DMS53 (cell line): ENCODE data around the gene CCDC183.
"Not testable (repeated sequence)": the region's sequence is repeated elsewhere in the genome, so short reads cannot be mapped to it uniquely, and the experiment has no call there.

ENCODE experiments used
- DNase-seq: peaks from one replicate; lab custom pipeline; 2025; lab: John Stamatoyannopoulos, UW

Gene CCDC183

DNA sequence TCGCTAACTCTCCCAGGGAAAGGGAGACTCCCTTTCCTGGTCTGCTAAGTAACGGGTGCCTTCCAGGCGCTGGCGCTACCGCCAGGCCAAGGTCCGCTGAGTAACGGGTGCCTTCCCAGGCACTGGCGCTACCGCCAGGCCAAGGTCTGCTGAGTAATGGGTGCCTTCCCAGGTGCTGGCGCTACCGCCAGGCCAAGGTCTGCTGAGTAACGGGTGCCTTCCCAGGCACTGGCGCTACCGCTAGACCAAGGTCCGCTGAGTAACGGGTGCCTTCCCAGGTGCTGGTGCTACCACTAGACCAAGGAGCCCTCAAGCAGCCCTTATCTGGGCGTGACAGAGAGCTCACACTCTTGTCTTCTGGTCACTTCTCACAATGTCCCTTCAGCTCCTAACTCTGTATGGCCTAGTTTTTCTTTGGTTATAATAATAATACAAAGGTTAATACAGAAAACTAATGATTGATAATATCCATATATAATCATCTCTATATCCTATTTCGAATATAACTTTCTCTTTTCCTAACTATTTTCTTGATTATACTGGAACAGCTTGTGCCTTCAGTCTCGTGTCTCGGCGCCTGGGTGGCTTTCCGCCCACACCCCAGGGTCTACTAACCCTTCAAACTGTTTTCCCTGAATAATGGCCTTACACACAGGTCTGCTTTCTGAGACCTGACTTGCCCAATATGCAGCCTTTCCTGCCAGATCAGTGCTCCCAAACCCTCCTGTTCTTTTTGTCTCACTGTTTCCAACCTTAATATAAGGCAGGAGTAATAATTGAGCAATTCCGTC is 10.4 kb upstream of the CCDC183 start:
- not testable (repeated sequence) for DNase-seq

DNA sequence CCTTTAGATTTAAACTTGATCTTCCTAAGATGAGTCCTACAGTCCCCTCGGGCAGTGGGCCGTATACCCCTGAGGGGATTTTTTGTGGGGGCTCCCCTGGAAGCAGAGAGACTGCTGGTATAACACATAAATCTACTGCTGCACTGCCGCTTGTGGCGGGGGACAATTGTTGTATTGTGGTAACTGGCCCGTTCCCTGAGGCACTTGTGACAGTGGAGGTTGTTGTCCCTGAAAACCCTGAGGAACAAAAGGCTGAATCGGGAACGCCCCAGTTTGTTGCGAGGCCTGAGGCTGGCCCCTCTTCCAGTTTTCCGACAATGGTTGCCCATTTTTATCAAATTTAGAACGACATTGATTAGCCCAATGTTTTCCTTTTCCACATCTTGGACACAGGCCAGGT is 9.7 kb upstream of the CCDC183 start:
- DNase-seq = no peak

DNA sequence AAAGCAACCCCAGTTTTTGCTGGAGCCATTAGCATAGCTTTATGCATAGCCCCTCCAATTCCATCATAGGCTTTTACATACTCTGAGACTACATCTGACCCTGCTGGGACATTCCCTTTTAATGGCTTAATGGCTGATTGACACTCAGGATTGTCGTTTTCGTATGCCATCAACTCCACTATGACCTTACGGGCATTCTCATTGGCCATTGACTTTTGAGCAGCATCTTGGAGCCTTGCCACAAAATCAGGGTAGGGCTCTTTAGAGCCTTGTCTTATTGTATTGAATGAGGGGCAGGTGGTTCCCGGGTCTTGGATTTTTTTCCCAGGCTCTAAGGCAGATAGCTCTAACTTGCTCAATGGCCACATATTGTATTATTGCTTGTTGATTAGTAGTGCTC is 9.2 kb upstream of the CCDC183 start:
- not testable (repeated sequence) for DNase-seq

DNA sequence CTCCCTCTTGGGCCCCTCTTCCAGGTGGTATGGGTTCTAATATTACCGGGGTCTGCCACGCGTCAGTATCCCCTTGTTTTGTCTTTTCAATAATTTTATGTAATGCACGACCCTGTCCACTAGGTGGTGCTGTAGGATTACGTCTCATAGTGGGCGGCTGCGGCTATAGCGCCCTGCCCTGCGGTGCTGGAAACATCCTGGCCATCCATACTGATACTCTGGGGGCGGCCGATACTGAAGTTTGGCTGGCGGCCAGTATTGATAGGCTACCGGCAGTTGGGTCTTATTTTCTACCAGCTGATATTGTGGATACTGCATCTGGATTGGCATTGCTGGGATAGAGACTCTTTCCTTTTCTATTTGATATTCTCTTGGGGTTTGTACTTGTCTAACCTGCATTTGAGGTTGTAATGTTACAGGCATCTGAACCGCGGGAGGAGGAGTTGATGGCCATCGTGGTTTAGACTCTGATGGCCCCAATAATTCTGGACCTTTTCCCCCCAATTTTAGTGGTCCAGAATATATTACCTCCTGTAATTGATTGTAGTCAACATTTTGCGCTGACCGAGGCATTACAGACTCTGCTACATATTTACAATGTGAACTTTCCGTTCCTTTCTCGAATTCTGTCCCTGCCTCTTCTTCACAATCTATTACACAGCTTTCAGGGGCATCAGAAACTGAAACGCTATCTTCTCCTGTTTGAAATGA is 8.3 kb upstream of the CCDC183 start:
- DNase-seq = peak; percentile 86

DNA sequence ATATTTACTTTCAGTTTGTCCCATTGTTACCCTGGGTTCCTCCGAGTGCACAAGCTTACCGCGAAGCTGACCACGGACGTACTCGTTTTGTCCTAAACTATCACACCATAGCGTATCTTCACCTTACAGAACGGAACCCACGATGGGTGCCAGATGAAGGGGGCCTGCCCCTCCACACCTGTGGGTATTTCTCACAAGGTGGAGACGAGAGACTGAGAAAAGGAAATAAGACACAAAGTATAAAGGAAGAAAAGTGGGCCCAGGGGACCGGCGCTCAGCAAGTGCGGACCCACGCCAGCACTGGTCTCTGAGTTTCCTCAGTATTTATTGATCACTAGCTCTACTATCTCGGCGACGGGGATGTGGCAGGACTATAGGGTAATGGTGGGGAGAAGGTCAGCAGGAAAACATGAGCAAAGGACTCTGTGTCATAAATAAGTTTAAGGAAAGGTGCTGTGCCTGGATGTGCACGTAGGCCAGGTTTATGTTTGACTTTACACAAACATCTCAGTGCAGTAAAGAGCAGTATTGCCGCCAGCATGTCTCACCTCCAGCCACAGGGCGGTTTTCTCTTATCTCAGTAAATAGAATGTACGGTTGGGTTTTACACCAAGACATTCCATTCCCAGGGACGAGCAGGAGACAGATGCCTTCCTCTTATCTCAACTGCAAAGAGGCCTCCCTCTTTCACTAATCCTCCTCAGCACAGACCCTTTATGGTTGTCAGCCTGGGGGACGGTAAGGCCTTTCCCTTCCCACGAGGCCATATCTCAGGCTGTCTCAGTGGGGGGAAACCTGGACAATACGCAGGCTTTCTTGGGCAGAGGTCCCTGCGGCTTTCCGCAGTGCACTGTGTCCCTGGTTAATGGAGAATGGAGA is 7.3 kb upstream of the CCDC183 start:
- DNase-seq = peak; percentile 77

DNA sequence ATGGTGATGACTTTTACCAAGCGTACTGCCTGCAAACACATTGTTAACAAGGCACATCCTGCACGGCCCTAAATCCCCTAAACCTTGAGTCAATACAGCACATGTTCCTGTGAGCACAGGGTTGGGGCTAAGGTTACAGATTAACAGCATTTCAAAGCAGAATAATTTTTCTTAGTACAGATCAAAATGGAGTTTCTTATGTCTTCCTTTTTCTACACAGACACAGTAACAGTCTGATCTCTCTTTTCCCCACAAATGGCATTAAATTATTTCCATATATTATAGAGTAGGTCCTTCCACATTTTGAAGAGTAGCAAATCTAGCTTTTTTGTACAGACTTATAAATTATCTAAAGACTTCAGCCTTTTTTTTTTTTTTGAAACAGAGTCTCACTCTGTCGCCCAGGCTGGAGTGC is 6.6 kb upstream of the CCDC183 start:
- peak; percentile 92 for DNase-seq

DNA sequence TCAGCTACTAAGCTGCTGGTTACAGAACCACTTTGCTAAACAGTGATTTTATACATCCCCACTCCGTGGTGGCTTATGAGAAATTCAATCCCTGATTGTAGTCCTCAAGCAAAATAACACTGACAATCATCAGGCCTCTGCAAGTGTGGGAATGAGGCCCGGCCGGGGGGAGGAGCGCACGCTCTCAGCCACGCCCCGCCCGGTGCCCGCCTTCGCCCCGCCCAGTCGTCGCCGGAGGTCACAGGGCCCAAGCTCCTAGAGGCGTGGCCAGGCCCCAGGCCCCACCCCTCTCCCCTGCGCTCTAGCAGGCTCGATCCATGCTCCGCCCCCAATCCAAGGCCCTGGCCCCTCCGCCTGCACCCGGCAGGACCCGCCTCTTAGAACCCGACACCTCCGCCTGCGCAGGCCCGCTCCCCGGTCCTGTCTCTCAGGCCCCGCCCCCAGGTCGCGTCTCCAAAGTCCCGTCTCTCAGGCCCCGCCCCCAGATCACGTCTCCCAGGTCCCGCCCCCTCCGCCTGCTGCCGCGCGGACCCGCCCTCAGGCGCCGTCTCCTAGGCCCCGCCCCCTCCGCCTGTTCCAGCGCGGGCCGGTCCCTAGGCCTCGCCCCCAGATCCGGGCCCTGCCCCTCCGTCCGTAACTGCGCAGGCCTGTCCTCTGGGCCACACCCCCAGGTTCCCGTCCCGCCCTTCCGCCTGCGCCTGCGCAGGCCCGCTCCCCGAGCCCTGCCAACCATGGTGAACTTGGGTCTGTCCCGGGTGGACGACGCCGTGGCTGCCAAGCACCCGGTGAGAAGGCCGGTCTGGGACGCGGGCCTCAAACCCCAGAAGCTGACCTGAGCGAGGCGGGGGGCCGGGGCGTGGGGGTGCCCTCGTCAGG is 5.3 kb upstream of the CCDC183 start, which contains the start of gene TMEM141:
TMEM141 (plus strand) TSS at position 705 of the 876 bp plus-strand sequence; CDS start at position 732, 27 bp downstream.
- DNase-seq = peak; percentile 100

DNA sequence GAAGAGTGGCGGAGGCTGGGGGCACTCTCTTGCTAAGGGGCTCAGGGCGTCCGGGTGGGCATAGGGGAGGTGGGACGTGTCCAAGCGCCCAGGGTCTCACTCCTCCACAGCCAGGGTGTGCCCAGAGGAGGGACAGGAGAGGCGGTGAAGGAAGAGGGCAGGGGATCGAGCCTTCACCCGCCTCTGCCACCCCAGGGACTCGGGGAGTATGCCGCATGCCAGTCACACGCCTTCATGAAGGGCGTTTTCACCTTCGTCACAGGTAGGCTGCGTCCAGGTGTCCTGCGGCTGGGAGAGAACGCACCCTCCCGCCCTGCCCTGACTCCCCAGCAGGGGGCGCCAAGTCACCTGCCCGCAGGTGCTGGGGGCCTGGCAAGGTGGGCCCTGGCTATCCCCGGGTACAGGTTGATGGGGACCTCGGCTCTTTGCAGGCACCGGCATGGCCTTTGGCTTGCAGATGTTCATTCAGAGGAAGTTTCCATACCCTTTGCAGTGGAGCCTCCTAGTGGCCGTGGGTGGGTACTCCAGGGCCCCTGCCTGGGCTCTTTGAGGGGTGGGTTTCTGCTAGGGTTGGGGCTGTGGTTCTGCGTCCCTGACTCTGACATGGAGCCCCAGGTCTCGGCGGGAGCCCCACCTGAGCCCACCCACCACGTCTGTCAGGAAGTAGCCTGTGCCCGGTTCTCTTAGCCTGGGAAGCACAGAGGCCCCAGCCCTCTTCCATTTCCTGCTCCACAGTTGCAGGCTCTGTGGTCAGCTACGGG is 4.4 kb upstream of the CCDC183 start:
- DNase-seq = peak; percentile 94

DNA sequence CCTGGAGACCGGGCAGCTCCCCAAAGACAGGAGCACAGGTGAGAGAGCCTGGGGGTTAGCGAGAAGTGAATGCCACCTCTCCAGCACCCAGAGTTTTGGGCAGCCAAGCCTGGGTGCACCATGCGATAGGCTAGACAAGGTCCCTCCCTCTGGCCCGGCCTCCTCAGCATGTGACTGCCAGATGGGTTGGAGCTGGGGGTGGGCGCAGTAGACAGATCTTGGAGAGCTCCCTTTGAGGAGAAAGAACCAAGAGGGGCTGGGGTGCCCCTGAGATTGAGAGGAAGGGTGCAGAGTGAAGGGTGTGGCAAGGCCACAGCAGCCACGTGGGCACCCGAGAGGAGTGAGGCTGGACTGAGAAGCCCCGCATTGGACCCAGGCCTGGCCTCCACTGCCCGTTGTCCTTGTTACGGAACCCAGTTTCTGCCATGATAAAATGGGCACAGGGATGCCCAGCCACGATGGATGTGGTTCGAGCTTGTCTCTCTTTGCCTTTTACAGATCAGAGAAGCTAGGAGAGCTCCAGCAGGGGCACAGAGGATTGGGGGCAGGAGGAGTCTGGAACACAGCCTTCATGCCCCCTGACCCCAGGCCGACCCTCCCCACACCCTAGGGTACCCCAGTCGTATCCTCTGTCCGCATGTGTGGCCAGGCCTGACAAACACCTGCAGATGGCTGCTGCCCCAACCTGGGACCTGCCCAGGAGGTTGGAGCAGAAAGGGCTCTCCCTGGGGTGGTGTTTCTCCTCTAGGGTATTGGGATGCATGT is 3.6 kb upstream of the CCDC183 start:
- DNase-seq = no peak

DNA sequence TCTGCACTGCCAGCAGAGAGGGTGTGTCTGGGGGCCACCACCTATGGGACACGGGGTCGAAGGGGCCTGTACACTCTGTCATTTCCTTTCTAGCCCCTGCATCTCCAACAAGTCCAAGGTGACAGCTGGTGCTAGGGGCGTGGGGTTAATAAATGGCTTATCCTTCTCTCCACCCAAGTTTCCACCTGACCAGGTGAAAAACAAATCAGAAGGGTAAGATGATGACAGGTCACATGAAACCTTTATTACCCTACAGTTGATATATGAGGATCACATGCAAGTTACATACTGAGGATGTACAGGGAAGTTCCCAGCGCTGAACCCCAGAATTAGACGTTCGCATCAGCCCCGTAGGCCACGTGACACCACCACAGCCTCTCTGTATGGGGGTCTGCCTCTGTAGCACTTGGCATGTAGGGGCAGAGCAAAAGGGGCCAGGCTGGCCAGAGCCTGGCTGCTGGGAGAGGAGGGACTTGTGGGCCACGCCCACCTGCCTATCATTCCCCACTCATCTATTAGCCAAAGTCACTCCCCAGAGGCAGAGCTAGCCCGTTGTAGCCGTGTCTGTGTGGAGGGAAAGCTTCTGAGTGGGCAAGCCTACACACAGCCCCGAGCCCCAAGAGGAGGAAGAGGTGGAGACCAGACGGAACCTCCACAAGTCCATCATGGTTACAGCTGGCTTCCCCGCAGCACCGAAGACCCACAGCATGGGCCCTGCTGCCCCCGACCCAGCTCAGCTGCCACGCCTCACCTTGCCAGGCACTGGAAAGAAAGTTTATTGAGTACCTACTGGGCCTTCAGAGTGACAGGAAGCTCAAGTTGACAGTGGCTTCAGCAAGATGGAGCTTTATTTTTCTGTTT is 2.8 kb upstream of the CCDC183 start:
- DNase-seq = peak; percentile 32

DNA sequence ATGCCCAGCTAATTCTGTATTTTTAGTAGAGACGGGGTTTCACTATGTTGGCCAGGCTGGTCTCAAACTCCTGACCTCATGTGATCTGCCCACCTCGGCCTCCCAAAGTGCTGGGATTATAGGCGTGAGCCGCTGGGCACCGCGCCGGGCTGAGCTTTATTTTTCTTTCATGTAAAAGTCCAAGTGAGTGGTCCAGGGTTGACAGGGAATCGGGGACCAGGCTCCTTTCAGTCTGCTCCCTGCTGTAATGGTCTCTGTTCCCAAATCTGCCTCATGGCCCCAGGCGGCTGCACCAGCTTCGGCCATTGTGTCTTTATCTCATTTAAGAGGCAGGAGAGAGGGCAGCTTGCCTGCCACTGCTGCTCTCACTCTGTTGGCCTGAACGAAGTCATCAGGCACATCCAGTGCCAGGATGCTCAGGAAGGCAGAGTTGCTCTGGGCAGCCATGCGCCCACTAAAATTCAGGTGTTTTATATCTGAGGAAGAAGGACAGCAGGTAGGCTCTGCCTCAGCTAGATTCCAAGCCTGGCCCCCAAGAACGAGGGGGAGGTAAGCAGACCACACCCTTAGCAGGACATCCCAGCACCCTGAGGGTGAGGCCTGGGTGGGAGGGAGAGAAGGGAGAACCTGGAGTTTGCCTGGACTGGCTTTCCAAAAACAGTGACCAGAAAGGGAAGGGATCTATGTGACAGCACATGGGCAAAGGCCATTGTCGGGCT is 1.7 kb upstream of the CCDC183 start:
- DNase-seq = no peak

DNA sequence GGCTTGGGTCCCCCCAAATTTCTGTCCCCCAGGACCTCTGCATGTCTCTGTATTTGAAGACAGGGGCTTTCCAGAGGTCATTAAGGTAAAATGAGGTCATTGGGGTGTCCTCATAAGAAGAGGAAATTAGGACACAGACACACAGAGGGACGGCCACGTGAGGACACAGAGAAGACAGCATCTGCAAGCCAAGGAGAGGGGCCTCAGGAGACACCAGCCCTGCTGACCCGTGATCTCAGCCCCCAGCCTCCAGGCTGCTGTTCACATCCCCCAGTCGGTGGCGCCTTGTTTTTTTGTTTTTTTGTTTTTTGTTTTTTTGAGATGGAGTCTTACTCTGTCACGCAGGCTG is 1.2 kb upstream of the CCDC183 start:
- no peak for DNase-seq

DNA sequence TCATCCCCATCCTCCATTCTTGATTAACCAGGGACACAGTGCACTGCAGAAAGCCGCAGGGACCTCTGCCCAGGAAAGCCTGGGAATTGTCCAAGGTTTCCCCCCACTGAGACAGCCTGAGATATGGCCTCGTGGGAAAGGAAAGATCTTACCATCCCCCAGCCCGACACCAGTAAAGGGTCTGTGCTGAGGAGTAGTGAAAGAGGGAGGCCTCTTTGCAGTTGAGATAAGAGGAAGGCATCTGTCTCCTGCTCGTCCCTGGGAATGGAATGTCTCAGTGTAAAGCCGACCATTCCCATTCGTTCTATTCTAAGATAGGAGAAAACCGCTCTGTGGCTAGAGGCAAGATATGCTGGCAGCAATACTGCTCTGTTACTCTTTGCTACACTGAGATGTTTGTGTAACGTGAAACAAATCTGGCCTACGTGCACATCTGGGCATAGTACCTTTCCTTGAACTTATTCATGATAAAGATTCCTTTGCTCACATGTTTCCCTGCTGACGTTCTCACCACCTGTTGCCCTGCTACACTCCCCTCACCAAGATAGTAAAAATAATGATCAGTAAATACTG is 723 bp downstream of the CCDC183 start:
- DNase-seq = not testable (repeated sequence)

DNA sequence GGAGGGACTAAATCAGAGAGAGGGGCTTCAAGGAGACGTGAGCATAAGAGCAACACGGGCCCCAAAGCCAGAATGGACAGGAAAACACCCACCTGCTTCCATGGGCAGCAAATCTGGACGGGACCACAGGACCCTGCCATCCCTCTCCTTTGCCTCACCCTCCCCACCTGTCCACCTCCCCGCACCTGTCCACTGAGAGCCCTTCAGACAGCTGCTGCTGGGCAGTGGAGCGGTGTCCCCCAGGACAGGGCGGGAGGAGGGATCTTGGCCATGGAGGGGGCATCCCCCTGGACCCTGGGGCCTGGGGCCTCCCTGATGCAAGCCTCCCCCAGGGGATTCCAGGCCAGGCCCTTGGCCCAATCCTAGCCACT is 2.6 kb downstream of the CCDC183 start:
- peak; percentile 56 for DNase-seq

DNA sequence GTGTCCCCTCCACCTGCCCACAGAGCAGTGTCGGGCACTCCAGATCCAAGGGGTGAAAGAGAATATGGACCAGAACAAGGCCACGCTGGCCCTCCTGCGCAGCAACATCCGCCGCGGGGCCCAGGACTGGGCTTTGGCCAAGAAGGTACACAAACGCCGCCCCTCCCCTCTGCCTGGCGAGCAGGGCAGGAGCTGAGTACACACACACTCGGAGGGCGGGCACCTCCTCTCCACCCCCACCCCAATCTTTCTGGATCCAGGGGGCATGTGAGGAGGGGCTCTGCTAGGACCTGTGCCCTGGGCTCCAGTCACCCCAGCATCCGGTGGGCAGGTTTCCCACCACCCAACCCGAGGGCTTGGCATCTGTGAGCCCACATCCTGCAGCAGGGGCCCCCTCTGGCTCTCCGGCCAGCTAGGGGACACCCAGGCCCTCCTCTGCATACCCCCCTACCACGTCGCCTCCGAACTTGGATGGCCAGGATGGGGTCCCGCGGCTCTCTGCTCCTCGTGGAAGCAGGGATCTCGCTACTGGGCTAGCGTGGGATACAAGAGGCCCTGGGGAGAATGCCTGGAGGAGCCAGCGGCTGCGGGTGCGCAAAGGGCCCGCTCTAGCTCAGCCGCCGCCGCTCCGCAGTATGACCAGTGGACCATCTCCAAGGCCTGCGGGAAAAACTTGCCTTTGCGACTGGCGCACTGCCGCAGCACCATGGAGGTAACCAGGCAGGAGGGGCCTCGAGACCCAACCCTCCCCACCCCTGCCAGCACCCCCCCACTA is 3.1 kb downstream of the CCDC183 start:
- DNase-seq = peak; percentile 90

DNA sequence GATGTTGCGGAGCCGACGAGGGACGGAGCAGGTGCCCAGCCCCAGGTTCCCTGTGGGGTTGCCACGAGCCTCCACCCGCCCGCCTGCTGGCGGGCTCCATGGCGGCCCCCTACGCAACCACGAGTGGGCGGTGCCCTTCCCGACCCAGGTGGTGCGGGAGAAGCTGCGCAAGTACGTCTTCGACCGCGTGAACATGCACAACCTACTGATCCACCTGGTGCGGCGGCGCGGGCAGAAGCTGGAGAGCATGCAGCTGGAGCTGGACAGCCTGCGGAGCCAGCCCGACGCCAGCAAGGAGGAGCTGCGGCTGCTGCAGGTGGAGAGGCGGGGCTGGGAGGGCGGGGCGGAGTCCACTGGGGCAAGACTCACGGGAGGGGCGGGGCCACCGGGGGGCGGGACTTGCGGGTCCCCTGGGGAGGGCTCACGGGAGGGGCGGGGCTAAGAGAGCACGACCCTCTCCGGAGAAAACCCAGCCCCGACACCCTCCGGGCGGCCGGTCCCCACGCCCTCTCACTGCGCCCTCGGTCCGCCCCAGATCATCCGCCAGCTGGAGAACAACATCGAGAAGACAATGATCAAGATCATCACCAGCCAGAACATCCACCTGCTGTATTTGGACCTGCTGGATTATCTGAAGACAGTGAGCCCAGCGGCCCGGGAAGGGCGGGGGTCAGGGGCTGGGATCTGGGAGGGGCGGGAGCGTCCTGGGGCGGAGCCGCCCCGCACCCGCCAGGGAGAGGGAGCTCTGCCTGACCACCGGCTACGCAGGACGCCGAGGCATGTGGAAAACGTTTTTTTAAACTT is 3.9 kb downstream of the CCDC183 start:
- peak; percentile 99 for DNase-seq
